HL-60 (cell line): ENCODE measurements around the gene CASP6.

Experiments
- DNase-seq, 2 experiments: peaks; one replicate each; pipeline ENCODE4 v3.0.0-alpha.2; 2010 to 2020; ENCODE audit warnings: low read depth in 1 of 2, low spot score in 1 of 2
- H3K27ac ChIP-seq: fragments of 250-450 bp; sonication (Bioruptor Pico); replicated peaks from 2 replicates; pipeline ENCODE4 v1.5.1; 2020; ENCODE audit warnings: mild to moderate bottlenecking, moderate library complexity
- H3K27me3 ChIP-seq: fragments of 250-450 bp; sonication (Bioruptor Pico); 2 replicates; pipeline ENCODE4 v1.5.1; 2021; ENCODE audit warnings: mild to moderate bottlenecking, moderate library complexity; ENCODE audit not compliant: insufficient read depth, poor library complexity, severe bottlenecking
- H3K4me3 ChIP-seq: replicated peaks from 2 replicates; pipeline ENCODE4 v1.5.1; 2011; ENCODE audit warnings: mild to moderate bottlenecking, control low read depth, low read length; ENCODE audit not compliant: insufficient read depth
- CTCF ChIP-seq: IDR thresholded peaks from one replicate; pipeline ENCODE4 v1.5.1; 2011; ENCODE audit warnings: low read length, control low read depth, inconsistent platforms; ENCODE audit not compliant: insufficient read depth
- GABPA ChIP-seq: IDR thresholded peaks from 2 replicates; pipeline ENCODE4 v1.6.1; 2012; ENCODE audit warnings: low read depth
- POLR2AphosphoS5 ChIP-seq: IDR thresholded peaks from 2 replicates; pipeline ENCODE4 v1.6.1; 2012; ENCODE audit warnings: low read depth
- REST ChIP-seq: IDR thresholded peaks from 2 replicates; pipeline ENCODE4 v1.6.1; 2012; ENCODE audit warnings: low read depth; ENCODE audit not compliant: insufficient replicate concordance
- SPI1 ChIP-seq: IDR thresholded peaks from 2 replicates; pipeline ENCODE4 v1.6.1; 2012; ENCODE audit warnings: low read depth, mild to moderate bottlenecking, borderline replicate concordance

Gene CASP6

DNA sequence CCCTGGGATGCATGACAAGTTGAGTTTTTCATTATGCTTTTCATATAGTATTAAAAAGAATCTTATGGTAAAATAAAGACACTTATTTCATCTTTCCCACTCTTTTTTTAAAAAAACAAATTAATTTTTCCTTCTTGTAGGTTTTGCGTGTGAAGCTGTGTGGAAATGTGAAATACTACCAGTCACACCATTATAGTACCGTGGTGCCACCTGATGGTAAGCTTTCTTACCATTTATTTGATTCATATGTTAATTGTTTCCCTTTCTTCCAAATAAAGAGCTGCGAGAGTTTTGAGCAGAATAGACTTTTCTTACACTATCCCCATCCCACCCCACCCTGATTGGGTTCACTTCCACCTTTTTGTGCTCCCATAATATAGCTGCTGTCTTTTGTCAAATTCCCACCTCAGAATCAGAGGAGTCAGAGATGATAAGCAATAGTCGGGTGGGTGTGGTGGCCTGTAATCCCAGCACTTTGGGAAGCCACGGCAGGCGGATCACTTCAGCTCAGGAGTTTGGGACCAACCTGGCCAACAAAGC, 44.3 kb downstream of the CASP6 start:
- no peak for DNase-seq
- no peak for TF ChIP-seq GABPA
- no peak for TF ChIP-seq SPI1
- TF ChIP-seq POLR2AphosphoS5: no peak
- TF ChIP-seq REST: no peak
- no peak for TF ChIP-seq CTCF
- Histone ChIP-seq H3K27ac (no peak overlapping the region), H3K27me3 (no peaks in the 10 kb centered on the region), H3K4me3 (no peak overlapping the region)

DNA sequence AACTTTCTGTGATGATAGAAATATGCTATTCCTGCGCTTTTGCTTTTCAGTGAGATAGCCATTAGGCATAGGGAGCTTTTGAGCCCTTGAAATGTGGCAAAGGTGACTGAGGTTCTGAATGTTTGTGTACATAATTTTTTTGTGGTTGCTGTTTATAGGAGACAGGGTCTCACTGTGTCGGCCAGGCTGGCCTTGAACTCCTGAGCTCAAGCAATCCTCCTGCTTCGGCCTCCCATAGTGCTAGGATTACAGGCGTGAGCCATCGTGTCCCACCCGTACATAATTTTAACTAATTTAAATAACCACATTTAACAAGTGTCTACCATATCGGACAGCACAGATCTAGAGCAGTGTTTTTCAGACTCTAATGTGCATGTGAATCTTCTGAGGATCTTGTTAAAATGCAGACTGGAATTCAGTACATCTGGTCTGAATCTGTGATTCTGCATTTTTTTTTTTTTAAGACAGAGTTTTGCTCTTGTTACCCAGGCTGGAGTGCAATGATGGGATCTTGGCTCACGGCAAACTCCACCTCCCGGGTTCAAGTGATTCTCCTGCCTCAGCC, 45.3 kb downstream of the CASP6 start:
- no peak for DNase-seq
- Histone ChIP-seq H3K27ac (no peak overlapping the region), H3K4me3 (no peak overlapping the region), H3K27me3 (no peaks in the 10 kb centered on the region)
- TF ChIP-seq GABPA (no peak), REST (no peak), SPI1 (no peak), POLR2AphosphoS5 (no peak)

GRCh38 chr4:109655396-109655795, 47.8 kb downstream of the CASP6 start:
- peaks cover 2% of the 10 kb centered on the region for H3K27me3 ChIP-seq
- no peak for DNase-seq
- TF ChIP-seq SPI1 (no peak), POLR2AphosphoS5 (no peak), REST (no peak)
- no peak overlapping the region for H3K4me3 ChIP-seq
- no peak overlapping the region for H3K27ac ChIP-seq

DNA sequence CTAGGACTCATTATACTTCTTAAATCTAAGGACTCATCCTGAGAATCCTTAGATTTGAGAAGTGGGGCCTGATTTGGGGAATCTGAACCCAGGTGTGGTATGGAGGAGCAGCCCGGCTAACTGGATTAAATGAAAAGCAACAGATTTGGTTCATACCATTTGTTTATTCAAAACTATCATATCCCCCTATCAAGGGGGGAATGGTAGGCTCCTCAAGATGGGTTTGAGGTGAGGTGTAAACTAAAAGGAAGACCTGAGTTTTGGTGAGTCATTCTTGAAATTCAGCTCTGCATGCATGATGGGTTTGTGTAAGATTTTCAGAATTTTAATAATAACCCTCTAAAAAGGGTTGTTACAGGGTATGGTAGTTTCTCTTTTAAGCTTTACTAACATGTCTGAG, 53.4 kb downstream of the CASP6 start:
- Histone ChIP-seq H3K27me3 (peaks cover 2% of the 10 kb centered on the region), H3K27ac (no peak overlapping the region), H3K4me3 (no peak overlapping the region)
- TF ChIP-seq SPI1 (no peak), GABPA (no peak), REST (no peak), CTCF (no peak), POLR2AphosphoS5 (no peak)
- no peak for DNase-seq
